ENCODE results near the gene WDR83.

Gene WDR83

DNA sequence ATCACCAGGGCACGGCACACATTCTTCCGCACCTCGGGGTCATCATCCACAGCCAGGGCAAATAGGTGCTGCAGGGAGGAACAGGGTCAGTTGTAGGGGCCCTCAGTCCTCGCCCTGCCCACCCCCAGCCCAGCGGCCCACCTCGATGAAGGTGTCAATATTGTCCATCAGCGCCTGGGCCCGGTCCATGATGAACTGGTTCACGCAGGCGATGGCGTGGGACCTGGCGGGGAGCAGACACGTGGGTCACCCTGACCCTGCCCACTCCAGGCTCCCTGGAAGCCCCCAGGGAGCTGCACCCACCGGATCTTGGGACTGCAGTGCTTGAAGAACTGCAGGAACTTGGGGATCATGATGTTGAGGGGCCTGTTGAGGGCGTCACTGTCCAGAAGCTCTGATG lies 48.5 kb downstream of the WDR83 start:
- no peak overlapping the region for H3K4me3 ChIP-seq (ENCODE audit: low read depth, low read length)
- TF ChIP-seq, protein P1, sequence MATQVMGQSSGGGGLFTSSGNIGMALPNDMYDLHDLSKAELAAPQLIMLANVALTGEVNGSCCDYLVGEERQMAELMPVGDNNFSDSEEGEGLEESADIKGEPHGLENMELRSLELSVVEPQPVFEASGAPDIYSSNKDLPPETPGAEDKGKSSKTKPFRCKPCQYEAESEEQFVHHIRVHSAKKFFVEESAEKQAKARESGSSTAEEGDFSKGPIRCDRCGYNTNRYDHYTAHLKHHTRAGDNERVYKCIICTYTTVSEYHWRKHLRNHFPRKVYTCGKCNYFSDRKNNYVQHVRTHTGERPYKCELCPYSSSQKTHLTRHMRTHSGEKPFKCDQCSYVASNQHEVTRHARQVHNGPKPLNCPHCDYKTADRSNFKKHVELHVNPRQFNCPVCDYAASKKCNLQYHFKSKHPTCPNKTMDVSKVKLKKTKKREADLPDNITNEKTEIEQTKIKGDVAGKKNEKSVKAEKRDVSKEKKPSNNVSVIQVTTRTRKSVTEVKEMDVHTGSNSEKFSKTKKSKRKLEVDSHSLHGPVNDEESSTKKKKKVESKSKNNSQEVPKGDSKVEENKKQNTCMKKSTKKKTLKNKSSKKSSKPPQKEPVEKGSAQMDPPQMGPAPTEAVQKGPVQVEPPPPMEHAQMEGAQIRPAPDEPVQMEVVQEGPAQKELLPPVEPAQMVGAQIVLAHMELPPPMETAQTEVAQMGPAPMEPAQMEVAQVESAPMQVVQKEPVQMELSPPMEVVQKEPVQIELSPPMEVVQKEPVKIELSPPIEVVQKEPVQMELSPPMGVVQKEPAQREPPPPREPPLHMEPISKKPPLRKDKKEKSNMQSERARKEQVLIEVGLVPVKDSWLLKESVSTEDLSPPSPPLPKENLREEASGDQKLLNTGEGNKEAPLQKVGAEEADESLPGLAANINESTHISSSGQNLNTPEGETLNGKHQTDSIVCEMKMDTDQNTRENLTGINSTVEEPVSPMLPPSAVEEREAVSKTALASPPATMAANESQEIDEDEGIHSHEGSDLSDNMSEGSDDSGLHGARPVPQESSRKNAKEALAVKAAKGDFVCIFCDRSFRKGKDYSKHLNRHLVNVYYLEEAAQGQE (tag by site-specific recombination; IDR thresholded peaks at IDR 0.05): no peak
- TF ChIP-seq ZNF292 (tag by site-specific recombination; IDR thresholded peaks at IDR 0.05; ENCODE audit: borderline replicate concordance, low read depth): no peak
- TF ChIP-seq ZNF404 (tag by site-specific recombination; IDR thresholded peaks at IDR 0.05): no peak
- TF ChIP-seq ZFP41 (tag by site-specific recombination; IDR thresholded peaks at IDR 0.05; ENCODE audit: borderline replicate concordance): no peak
- no peak for TF ChIP-seq ZNF571 (tag by site-specific recombination; IDR thresholded peaks at IDR 0.05)
- no peak for TF ChIP-seq ZNF175 (tag by site-specific recombination; IDR thresholded peaks at IDR 0.05)
- no peak for TF ChIP-seq ZNF274 (IDR thresholded peaks at IDR 0.05; ENCODE audit: low read length)
- no peak for TF ChIP-seq ZNF274 (tag by site-specific recombination; IDR thresholded peaks at IDR 0.05; ENCODE audit: borderline replicate concordance)
- no peak for TF ChIP-seq GLI4 (tag by site-specific recombination; IDR thresholded peaks at IDR 0.05)
- TF ChIP-seq, protein P2, sequence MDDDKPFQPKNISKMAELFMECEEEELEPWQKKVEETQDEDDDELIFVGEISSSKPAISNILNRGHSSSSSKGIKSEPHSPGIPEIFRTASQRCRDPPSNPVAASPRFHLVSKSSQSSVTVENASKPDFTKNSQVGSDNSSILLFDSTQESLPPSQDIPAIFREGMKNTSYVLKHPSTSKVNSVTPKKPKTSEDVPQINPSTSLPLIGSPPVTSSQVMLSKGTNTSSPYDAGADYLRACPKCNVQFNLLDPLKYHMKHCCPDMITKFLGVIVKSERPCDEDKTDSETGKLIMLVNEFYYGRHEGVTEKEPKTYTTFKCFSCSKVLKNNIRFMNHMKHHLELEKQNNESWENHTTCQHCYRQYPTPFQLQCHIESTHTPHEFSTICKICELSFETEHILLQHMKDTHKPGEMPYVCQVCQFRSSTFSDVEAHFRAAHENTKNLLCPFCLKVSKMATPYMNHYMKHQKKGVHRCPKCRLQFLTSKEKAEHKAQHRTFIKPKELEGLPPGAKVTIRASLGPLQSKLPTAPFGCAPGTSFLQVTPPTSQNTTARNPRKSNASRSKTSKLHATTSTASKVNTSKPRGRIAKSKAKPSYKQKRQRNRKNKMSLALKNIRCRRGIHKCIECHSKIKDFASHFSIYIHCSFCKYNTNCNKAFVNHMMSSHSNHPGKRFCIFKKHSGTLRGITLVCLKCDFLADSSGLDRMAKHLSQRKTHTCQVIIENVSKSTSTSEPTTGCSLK (tag by site-specific recombination; IDR thresholded peaks at IDR 0.05): no peak
- no peak for TF ChIP-seq HOXC10 (CRISPR knock-in tag; IDR thresholded peaks at IDR 0.05)
- TF ChIP-seq, protein P3, sequence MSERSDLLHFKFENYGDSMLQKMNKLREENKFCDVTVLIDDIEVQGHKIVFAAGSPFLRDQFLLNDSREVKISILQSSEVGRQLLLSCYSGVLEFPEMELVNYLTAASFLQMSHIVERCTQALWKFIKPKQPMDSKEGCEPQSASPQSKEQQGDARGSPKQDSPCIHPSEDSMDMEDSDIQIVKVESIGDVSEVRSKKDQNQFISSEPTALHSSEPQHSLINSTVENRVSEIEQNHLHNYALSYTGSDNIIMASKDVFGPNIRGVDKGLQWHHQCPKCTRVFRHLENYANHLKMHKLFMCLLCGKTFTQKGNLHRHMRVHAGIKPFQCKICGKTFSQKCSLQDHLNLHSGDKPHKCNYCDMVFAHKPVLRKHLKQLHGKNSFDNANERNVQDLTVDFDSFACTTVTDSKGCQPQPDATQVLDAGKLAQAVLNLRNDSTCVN (tag by site-specific recombination; optimal IDR thresholded peaks at IDR 0.05): no peak
- TF ChIP-seq, protein P4, sequence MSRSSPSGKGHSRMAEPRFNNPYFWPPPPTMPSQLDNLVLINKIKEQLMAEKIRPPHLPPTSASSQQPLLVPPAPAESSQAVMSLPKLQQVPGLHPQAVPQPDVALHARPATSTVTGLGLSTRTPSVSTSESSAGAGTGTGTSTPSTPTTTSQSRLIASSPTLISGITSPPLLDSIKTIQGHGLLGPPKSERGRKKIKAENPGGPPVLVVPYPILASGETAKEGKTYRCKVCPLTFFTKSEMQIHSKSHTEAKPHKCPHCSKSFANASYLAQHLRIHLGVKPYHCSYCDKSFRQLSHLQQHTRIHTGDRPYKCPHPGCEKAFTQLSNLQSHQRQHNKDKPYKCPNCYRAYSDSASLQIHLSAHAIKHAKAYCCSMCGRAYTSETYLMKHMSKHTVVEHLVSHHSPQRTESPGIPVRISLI (tag by site-specific recombination; IDR thresholded peaks at IDR 0.05): no peak
- no peak for TF ChIP-seq ZBTB20 (tag by site-specific recombination; IDR thresholded peaks at IDR 0.05)
- TF ChIP-seq, protein P5, sequence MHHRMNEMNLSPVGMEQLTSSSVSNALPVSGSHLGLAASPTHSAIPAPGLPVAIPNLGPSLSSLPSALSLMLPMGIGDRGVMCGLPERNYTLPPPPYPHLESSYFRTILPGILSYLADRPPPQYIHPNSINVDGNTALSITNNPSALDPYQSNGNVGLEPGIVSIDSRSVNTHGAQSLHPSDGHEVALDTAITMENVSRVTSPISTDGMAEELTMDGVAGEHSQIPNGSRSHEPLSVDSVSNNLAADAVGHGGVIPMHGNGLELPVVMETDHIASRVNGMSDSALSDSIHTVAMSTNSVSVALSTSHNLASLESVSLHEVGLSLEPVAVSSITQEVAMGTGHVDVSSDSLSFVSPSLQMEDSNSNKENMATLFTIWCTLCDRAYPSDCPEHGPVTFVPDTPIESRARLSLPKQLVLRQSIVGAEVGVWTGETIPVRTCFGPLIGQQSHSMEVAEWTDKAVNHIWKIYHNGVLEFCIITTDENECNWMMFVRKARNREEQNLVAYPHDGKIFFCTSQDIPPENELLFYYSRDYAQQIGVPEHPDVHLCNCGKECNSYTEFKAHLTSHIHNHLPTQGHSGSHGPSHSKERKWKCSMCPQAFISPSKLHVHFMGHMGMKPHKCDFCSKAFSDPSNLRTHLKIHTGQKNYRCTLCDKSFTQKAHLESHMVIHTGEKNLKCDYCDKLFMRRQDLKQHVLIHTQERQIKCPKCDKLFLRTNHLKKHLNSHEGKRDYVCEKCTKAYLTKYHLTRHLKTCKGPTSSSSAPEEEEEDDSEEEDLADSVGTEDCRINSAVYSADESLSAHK (tag by site-specific recombination; IDR thresholded peaks at IDR 0.05): no peak
- TF ChIP-seq TCF7L2 (IDR thresholded peaks at IDR 0.05; ENCODE audit: borderline replicate concordance, low read depth, low read length): no peak
- no peak for TF ChIP-seq OVOL3 (tag by site-specific recombination; IDR thresholded peaks at IDR 0.05)
- ChIA-PET POLR2A (no interaction called here), CTCF (interaction anchor here (0.6 to 3.4 kb wide), 4 partner anchors 43 to 131 kb away, joined by 3 to 15 read pairs (median 4); no protein-coding TSS in a partner anchor)
- H3K9me3 ChIP-seq (ENCODE audit: control insufficient read depth, insufficient read depth, low read depth, low read length): no peaks in the 10 kb centered on the region
- no peaks in the 10 kb centered on the region for H3K4me1 ChIP-seq (ENCODE audit: control insufficient read depth, insufficient read depth, low read length)
- peaks cover 53 to 94% of the 10 kb centered on the region in 2 experiments for H3K36me3 ChIP-seq (ENCODE audit: control insufficient read depth in 2 of 2, insufficient read depth in 1 of 2, low read length in 2 of 2)
- no peak overlapping the region for H3K27ac ChIP-seq (ENCODE audit: extremely low read depth, low read depth, low read length)

Data from HEK293 (cell line).